Measurements from ENCODE around the gene OR12D2.

DNA sequence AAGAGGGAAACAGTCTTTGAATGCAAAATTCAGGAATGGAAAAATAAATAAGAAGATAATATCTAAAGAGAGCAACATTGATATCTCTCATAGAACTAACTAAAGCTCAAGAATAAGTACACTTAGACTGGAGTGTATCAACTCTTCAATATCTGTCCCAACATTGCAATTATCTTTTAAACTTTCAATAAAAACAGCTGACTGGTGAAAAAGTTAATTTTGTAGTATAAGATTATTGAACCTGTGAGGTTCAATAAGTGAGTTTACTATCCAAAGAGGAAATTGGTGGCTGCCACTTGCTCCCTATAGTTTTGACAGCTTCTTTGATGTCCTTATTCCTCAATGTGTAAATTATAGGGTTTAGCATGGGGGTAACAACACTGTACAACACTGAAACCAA lies 40.5 kb upstream of the OR12D2 start:
- TF ChIP-seq, protein P1, sequence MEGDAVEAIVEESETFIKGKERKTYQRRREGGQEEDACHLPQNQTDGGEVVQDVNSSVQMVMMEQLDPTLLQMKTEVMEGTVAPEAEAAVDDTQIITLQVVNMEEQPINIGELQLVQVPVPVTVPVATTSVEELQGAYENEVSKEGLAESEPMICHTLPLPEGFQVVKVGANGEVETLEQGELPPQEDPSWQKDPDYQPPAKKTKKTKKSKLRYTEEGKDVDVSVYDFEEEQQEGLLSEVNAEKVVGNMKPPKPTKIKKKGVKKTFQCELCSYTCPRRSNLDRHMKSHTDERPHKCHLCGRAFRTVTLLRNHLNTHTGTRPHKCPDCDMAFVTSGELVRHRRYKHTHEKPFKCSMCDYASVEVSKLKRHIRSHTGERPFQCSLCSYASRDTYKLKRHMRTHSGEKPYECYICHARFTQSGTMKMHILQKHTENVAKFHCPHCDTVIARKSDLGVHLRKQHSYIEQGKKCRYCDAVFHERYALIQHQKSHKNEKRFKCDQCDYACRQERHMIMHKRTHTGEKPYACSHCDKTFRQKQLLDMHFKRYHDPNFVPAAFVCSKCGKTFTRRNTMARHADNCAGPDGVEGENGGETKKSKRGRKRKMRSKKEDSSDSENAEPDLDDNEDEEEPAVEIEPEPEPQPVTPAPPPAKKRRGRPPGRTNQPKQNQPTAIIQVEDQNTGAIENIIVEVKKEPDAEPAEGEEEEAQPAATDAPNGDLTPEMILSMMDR (IDR thresholded peaks at IDR 0.05) = no peak
- no peak for TF ChIP-seq POLR2A (IDR thresholded peaks at IDR 0.05)

All from Peyer's patch (tissue), 4 donors.